Fibroblast of gingiva (primary cell): ENCODE data around the gene EMD.
A peak's percentile ranks its signal among the peaks of the same experiment; 100 is the strongest.
"Not testable (repeated sequence)": the region's sequence is repeated elsewhere in the genome, so short reads cannot be mapped to it uniquely, and the experiment has no call there.

Source experiments
- DNase-seq: peaks from one replicate; pipeline ENCODE4 v3.0.0-alpha.2; 2011; ENCODE audit warnings: low read depth

The EMD gene

DNA sequence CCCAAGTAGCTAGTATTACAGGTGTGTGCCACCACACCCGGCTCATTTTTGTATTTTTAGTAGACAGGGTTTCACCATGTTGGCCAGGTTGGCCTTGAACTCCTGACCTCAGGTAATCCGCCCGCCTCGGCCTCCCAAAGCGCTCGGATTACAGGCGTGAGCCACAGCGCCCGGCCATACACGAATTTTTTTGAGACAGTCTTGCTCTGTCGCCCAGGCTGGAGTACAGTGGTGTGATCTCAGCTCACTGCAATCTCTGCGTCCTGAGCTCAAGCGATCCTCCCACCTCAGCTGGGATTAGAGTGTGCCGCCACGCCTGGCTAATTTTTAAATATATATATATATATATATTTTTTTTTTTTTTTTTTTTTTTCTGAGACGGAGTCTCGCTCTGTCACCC, 17.3 kb downstream of the EMD start:
- not testable (repeated sequence) for DNase-seq

DNA sequence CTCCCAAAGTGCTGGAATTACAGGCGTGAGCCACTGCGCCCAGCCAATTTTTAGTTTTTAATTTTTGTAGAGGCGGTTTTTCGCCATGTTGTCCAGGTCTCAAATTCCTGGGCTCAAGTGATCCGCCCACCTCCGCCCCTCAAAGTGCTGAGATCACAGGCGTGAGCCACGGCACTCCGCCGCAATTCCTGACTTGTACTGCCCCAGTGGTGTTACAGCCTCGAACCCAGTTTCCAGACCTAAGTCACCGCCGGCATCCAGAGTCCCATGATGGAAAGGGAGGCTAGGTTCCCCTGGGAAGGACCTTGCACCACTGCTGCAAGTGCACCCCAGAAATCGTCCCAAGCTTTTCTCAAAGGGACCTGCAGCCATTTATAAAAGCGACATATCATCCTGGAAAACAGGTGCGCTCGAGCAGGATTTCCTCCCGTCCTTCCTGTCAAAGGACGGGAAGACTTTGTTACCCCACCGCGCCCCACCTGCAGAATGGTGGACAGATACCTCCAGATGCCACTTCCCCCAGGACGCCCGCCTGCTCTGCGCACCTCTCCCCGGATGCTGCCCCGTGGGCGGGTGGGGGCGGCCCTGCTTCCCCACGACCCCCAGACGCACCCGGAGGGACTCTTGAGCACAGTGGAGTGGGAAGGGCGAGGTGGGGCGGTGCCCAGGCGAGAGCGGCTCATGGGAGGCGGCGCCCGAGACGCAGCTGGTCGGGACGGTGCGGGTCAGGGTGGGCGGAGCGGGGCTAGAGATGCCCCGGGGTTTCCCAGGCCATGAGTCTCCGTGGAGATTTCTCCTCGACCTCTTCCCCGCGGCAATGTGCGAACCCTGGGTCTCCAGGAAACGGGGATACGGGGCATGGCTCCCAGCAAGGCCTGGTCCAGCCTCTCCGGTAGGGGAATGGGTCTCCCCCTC, 18.1 kb downstream of the EMD start:
- DNase-seq = peak; percentile 67

DNA sequence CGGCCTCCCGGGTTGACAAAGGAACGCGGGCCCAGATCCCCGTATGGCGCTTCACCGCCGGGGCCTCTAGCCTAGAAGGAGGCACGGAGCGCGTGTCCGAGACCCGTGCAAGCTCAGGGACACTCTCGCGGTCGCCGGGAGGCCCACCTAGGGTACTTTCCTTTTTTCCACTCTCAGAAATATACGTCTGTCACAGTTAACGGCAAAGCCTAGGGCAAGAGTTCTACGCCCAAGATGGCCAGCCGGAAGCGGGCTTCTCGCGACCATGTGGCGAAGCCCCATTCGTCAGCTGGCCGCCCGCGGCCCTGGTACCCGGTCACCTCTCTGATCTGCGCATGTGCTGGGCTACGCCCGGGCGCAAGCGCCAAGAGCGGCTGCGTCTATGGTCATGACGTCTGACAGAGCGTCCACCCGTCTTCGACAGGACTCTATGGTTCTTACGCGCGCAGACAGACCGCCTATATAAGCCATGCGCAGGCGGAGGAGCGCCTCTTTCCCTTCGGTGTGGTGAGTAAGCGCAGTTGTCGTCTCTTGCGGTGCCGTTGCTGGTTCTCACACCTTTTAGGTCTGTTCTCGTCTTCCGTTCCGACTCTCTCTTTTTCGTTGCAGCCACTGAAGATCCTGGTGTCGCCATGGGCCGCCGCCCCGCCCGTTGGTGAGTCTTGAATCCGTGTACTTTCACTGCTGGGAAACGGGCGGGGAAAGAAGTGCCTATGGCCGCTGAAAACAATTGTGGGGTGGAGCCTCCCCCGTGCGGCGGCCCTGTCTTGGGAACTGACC, 19.0 kb downstream of the EMD start, which contains the start of gene RPL10:
Gene RPL10 (plus strand): TSS at position 490 of the 780 bp plus-strand sequence. CDS start 143 bp downstream, at position 633.
- peak; percentile 98 for DNase-seq

DNA sequence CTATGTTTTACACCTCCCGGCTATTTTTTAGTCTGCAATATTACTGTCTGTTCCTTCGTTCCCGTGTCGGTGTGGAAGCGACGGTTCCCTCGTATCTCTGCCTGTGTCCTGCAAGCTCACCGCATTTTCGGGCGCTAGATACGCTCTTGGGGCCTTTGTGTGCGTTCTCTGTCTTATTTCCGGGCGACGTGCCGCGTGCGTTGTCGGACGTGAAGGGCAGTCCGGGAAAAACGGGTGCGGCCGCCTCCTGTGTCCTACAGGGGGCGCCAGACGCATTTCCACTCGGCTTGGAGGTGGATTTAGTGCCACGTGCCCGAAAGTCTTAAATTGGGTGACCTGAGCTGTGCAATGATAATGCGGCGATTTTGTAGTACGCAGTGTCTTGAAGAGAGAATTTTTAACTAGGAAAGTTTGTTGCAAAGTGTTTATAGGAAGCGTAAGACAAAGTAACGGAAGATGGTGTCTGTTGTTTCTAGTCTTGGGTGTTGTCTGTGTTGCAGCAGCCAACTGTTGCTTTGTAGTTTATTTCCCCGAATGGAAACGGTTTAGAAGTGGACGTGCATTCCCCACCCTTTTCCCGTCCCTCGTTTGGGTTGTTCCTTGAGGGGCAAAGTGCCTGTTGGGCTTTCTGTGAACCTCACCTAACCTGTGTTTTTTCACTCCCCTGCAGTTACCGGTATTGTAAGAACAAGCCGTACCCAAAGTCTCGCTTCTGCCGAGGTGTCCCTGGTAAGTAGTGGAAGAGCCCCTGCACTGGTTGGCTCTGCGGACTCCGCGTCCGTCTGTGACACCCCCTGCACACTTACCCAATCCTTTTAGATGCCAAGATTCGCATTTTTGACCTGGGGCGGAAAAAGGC, 19.8 kb downstream of the EMD start:
- DNase-seq = peak; percentile 78

DNA sequence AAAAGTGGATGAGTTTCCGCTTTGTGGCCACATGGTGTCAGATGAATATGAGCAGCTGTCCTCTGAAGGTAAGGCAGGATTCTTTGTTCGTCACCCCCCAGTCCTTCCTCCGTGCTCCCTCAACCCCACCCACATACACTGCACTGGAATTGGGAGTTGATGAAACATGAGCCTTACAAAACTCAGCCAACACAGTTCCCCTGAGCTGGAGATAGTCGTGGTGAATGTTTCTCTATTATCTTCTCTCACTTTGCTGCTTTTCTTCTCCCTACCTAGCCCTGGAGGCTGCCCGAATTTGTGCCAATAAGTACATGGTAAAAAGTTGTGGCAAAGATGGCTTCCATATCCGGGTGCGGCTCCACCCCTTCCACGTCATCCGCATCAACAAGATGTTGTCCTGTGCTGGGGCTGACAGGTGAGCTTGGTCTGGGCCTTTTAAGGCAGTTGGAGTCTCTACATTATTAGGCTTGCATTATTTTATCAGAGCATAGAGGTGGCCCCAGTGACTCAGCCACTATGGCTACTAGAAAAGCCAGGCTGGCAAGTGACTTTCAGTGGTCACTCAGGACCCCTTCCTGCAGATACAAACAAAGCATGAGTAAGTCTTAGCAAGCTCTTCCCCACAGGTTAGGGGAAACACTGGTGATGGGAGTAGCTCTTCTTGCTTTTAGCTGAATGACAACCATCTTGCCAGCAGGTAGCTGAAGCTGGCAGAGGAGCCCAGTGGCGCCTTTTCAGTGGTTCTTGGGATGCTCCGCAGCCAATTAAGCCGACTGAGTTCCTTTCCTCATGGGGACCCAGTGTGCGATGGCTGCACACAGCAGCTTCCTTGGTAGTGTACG, 20.7 kb downstream of the EMD start:
- DNase-seq = no peak

DNA sequence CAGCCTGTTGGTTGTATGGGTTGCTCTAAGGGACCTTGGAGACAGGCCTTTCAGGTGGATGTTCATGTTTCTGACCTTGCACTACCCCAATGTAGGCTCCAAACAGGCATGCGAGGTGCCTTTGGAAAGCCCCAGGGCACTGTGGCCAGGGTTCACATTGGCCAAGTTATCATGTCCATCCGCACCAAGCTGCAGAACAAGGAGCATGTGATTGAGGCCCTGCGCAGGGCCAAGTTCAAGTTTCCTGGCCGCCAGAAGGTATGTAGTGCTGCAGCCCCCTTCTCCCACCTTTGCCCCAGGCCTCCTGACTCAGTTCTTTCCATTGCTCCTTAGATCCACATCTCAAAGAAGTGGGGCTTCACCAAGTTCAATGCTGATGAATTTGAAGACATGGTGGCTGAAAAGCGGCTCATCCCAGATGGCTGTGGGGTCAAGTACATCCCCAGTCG, 21.3 kb downstream of the EMD start:
- not testable (repeated sequence) for DNase-seq

DNA sequence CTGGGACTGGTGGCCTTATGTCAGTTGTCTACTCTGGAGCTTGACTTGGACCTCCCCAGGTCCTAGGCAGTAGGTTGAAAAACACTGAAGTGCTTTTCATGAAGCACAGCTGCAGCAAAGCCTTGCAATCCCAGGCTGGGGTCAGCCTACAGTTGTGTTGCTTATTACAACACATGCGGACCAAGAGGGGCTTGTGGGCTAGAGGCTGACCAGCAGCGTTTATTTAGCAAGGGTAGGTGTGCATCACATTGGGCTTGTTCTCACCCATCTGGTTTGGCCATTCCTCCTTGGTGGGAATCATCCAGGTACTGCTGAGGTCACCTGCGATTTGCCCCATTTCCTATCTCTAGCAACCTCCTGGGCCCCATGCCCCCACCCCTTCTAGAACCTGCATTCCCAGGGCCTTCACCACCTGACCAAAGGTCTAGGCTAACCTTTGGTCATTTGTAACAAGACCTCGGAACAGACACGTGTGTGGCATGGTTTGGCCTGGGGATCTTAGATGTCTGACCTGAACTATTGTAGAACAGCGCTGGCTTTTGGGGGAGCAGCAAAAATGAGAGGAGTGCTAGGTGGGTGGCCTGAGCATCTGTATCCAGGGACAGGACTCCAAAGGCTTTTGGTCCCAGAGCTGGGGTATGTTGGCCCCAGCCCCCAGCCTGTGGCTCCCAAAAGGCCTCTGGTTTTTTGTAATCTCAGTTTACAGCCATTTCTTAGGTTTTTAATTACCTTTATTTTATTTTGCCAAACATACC, 22.1 kb downstream of the EMD start:
- peak; percentile 35 for DNase-seq

DNA sequence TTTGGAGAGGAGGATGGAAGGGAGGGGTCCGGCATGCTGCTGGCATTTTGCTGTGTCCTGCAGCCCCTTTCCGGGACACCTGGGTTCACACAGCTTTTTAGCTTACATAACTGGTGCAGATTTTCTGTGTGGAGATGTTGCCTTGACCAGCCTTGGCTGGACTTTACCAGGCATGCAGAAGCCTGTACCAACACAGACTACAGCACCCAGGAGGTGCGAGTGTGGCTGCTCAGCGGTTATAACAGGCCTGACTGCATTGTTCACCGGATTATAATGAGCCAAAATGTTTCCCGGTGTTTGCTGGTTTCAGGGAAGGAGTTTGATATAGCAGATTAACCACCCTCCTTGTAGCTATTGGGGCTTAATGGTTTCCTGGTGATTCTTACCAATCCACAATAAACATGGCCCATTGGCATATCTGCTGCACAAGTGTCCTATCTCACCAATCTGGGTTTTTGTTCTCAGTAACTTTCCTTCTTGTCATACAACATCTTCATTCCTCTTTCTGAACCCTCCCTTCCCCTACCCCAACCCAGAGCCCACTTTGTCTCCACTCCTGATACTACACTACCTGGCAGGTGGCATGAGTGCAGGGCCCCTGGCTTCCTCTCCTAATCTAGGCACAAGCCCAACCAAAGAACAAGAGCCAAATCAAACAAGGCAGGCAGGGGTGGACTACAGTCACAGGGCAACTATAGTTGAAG, 23.0 kb downstream of the EMD start:
- peak; percentile 24 for DNase-seq

DNA sequence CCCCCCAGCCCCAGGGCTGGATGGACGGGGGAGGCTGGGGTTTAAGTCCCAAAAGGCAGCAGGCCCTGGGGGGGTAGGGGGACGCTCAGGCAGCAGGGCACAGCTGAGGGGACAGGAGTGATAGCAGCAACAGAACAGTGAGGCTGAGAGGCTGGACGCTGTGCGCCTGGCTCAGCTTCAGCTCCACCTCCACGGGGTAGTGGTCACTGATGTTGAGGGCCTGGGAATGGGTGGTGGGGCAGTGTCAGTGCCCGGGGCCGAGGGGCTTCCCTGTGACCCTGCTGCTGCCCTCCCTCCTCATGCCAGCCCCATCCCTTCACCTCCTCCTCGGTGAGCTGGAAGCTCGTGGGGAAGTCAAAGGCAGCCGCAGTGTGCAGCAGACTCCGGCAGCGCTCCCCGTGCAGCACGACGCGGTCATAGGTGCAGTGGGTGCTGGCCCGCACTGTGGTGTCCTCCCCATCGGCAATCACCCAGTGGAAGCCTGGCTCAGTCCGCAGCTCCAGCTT, 23.6 kb downstream of the EMD start:
- DNase-seq = no peak

DNA sequence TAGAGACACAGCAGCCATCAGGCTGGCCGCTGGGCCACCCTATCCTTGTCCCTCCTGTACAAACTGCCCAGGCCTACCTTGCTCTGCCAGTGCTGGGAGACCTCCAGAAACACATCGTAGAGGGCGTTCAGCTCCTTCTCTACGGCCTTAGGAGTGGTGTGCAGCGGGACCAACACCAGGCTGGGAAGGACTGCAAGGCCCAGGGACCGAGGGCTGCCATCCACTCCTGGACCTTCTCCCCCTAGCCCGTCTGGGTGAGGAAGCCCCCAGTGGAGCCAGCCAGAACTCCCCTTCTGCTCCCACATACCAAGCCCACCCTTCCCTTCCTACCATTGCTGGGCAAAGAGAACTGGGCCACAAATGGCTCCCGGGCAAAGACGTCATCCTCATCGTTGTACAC, 24.1 kb downstream of the EMD start:
- no peak for DNase-seq

DNA sequence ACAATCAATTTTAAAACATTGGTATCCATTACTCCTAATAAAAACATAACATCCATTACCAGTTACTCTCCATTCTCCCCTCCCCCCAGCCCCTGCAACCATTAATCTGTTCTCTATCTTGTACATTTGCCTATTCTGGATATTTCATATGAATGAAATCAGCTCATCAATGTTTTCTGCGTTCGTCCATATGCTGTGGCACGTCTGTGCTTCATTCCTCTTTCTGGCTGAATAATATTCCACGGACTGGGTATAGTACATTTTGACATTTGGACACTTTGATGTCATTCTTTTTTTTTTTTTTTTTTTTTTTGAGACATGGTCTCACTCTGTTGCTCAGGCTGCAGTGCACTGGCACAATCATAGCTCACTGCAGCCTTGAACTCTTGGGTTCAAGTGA, 24.8 kb downstream of the EMD start:
- no peak for DNase-seq

DNA sequence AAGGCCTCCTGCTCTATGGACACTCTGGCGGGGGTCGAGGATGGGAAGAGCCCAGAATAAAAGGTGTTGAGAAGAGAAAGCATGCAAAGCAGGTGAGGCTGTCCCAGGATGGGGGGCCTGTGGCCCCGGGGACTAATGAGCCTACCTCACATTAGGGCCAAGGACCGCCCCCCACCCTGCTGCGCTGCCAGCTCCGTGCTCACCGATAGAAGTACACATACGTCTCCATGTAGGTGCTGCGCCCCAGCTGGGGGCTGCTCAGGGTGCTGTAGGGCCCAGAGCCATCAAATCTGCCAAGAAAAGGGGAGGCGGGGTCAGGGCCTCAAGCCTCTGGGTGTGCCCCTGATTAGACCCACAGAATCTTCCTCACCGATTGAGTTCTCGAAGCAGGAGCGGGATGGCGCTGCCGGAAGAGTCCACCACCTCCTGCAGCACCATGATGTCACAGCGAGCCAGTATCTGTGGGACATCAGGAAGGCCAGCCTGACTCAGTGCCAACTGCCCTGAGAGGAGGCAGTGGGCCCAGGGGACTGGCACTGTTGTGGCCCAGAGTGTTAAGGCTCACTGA, 25.6 kb downstream of the EMD start:
- no peak for DNase-seq

DNA sequence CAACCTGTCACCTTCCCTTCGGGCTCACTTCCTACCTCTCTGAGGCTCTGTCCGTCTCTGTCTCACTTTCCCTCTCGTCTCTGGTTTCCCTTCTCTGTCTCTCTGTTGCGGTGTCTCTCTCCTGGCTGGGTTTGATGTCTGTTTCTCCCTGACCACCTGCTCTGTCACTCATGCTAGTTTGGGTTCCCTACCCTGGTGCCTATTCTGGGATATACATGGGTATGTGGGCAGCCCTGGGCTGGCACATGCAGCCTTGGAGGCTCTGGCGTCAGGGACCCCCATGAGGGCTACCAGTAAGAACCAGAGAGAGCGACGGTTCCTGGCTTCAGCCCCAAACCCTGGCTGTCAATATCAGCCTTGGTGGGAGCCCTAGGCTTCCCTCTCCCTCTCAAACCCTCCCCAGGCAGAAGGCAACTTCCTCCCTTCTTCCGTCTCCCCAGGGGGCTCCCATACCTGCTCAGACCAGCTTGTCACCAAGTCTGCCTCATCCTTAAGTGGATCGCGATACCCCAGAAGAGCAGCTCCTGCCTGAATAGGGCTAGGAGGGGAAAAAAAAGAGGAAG, 29.6 kb downstream of the EMD start:
- no peak for DNase-seq

DNA sequence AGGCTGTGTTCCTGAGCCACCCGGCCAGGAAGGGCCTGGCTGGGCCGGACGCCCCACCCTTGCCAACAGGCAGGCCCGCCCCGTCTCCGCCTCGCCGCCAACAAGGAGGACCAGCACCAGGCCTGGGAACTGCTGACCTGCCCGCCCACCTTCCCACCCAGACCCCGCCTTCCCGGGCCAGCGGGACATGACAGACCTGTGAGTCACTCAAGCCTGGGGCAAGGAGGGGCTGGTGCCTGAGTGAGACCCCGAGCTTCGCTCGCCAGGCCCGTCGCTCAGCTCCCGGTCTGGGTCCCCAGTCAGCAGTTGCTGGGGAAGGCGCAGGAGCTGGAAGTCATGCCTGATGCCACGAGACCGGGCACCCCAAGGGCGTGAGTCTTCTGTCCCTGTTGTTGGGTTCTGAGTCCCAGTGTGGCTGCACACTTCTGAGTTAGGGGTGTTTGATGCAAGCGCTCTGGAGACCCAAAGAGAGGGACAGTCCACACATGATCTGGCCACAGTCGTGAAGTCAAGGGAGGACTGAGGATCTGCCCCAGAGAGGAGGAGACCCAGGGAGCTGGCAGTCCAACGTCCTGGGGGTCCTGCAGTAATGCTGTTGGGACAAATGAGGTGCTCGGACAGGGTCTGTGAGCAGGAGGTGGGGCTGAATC, 30.3 kb downstream of the EMD start, which contains the start of gene DNASE1L1:
Gene DNASE1L1 (minus strand): TSS at position 33 of the 650 bp plus-strand sequence. CDS start 3,686 bp downstream, outside the sequence.
- DNase-seq = peak; percentile 85

DNA sequence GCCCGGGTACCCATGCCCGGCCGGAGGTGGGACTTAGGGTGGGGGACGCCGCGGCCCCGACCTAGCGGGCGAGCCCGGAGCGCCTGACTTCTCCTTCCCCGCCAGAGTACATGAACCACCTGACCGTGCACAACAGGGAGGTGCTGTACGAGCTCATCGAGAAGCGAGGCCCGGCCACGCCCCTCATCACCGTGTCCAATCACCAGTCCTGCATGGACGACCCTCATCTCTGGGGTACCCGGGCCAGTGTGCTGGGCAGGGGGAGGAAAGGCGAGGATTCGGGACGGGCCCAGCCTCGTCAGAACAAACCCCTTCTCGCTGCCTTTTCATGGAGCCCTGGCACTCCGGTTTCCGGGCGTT, 32.9 kb downstream of the EMD start:
- peak; percentile 35 for DNase-seq

DNA sequence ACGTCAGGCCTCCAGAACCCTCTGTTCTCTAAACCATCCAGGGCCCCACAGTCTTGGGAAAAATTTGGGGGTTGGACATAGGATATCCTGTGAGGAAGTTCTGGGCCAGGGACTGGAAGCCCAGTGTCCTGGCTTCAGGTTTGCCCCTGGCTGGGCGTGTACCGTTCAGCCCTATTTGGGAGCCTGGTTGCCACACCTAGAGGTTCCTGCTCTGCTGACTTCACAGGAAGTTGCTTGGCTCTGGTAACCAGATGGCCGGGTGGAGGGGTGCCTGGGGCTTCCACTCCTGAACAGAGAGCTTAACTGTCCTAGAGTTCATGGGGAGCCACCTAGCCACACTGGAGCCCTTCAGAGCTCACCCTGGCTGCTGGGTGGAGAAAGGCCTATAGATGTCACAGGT, 33.4 kb downstream of the EMD start:
- DNase-seq = no peak

DNA sequence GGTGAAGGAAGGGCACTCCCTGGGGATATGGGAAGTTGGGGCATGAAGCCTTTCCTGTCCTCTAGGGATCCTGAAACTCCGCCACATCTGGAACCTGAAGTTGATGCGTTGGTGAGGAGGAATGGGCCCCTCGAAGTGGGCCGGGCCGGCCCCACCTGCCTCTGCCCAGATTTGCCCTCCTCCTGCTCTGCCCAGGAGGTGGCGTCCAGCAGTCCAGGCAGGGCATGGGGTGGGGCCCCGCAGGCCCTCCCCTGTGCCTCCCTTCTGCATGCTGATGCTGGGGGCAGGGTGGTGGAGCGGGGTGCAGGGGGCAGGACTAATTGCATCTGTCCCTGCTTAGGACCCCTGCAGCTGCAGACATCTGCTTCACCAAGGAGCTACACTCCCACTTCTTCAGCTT, 34.0 kb downstream of the EMD start:
- DNase-seq = no peak

DNA sequence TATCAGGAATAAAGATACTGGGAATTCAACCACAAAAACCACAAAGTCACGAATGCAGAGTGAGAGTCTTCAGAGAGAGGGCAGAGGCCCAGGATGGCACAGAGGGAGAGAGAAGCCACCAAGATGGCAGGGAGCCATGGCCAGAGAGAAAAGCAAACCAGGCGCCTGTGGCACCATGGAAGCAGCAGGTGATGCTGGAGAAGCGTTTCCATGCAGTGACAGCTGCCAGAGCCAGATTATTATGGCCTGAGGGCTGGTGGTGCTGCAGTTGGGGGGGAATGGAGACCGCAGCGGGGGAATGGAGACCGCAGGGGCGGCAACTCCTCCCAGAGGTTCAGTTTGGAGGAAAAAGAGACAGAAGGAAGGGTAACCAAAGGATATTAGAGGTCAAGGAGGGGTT, 38.1 kb downstream of the EMD start:
- no peak for DNase-seq
